ENCODE data around the gene KLHL12. TPM values are rescaled to one million over a fixed set of nuclear protein-coding genes. Genes with fewer than 3 reads are reported as not detected.

KLHL12 gene
- total RNA-seq, 6 experiments from 2014 or later: 10.7 to 13.0 (median 12.3) TPM

DNA sequence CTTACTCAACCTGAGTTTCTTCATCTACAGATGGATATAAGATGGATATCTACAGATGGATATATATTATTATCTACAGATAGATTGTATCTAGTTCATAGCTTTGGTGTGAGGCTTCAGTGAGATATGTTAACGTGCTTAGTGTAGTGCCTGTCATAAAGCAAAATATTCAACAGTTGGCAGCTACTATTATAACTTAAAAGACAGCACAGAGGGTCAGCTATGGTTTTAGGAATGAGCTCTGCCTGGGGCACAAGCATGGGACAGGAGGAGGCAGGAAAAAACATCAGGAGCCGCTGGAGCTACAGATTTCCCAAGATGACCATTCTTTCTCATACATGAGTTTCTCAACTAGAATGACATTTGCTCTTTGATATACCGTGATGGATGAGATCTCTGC, 41.3 kb upstream of the KLHL12 start:
- no peak for ATAC-seq
- peak overlapping the region in 1 of 3 donors; percentile 96 for H3K4me3 ChIP-seq
- no peaks in the 10 kb centered on the region for H3K9me3 ChIP-seq
- WGBS (ENCODE audit: insufficient coverage, low coverage, low lambda C conversion rate, missing lambda C conversion rate): 54% methylated on average over 3 of the region's 3 CpGs
- peaks cover 0 to 18% (median 6%) of the 10 kb centered on the region in 4 donors for H3K4me1 ChIP-seq
- H3K27me3 ChIP-seq: no peaks in the 10 kb centered on the region
- TF ChIP-seq, protein P1, sequence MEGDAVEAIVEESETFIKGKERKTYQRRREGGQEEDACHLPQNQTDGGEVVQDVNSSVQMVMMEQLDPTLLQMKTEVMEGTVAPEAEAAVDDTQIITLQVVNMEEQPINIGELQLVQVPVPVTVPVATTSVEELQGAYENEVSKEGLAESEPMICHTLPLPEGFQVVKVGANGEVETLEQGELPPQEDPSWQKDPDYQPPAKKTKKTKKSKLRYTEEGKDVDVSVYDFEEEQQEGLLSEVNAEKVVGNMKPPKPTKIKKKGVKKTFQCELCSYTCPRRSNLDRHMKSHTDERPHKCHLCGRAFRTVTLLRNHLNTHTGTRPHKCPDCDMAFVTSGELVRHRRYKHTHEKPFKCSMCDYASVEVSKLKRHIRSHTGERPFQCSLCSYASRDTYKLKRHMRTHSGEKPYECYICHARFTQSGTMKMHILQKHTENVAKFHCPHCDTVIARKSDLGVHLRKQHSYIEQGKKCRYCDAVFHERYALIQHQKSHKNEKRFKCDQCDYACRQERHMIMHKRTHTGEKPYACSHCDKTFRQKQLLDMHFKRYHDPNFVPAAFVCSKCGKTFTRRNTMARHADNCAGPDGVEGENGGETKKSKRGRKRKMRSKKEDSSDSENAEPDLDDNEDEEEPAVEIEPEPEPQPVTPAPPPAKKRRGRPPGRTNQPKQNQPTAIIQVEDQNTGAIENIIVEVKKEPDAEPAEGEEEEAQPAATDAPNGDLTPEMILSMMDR (IDR thresholded peaks at IDR 0.05): no peak
- TF ChIP-seq POLR2A (IDR thresholded peaks at IDR 0.05): no peak
- intact Hi-C loops (cut with DNase I): no loop called here
- no peak for DNase-seq
- H3K36me3 ChIP-seq: peaks cover 0 to 8% (median 0%) of the 10 kb centered on the region in 4 donors
- peak overlapping the region in 2 of 3 donors; percentile 35 to 69 for H3K27ac ChIP-seq

- peak; percentile 30 to 37 (median 34) for ATAC-seq
- DNase-seq: no peak
- intact Hi-C loops (cut with DNase I): no loop called here
- Histone ChIP-seq H3K9me3 (no peaks in the 10 kb centered on the region), H3K4me3 (peak overlapping the region; percentile 44 to 96 (median 94)), H3K27me3 (no peaks in the 10 kb centered on the region), H3K27ac (peak overlapping the region; percentile 35 to 69 (median 56)), H3K4me1 (peaks cover 0 to 18% (median 6%) of the 10 kb centered on the region in 4 donors), H3K36me3 (peaks cover 0 to 14% (median 0%) of the 10 kb centered on the region in 4 donors)
- no peak for TF ChIP-seq POLR2A (IDR thresholded peaks at IDR 0.05)
- TF ChIP-seq, protein P1 (IDR thresholded peaks at IDR 0.05): no peak
- WGBS (ENCODE audit: insufficient coverage, low coverage, low lambda C conversion rate, missing lambda C conversion rate): 2% methylated on average over 19 of the region's 21 CpGs
Measured at GRCh38 chr1:202967684-202968281, 40.7 kb upstream of the KLHL12 start.

- intact Hi-C loops (cut with DNase I): no loop called here
- no peaks in the 10 kb centered on the region for H3K27me3 ChIP-seq
- peaks cover 0 to 18% (median 6%) of the 10 kb centered on the region in 4 donors for H3K4me1 ChIP-seq
- WGBS (ENCODE audit: insufficient coverage, low coverage, low lambda C conversion rate, missing lambda C conversion rate): 43% methylated on average over 6 of the region's 18 CpGs
- DNase-seq: peak in 1 of 3 donors; percentile 30
- TF ChIP-seq, protein P1 (IDR thresholded peaks at IDR 0.05): no peak
- no peak for TF ChIP-seq POLR2A (IDR thresholded peaks at IDR 0.05)
- peak overlapping the region; percentile 94 to 98 (median 96) for H3K4me3 ChIP-seq
- peak overlapping the region; percentile 69 to 88 (median 73) for H3K27ac ChIP-seq
- H3K36me3 ChIP-seq: peaks cover 0 to 25% (median 0%) of the 10 kb centered on the region in 4 donors
- no peaks in the 10 kb centered on the region for H3K9me3 ChIP-seq
- ATAC-seq: no peak
Measured at GRCh38 chr1:202966006-202966898, 39.2 kb upstream of the KLHL12 start.

GRCh38 chr1:202965422-202965821, 38.4 kb upstream of the KLHL12 start:
- TF ChIP-seq, protein P1 (IDR thresholded peaks at IDR 0.05): no peak
- no peak for TF ChIP-seq POLR2A (IDR thresholded peaks at IDR 0.05)
- WGBS (ENCODE audit: insufficient coverage, low coverage, low lambda C conversion rate, missing lambda C conversion rate): 67% methylated on average over 1 of the region's 3 CpGs
- ATAC-seq: no peak
- peaks cover 0 to 25% (median 0%) of the 10 kb centered on the region in 4 donors for H3K36me3 ChIP-seq
- H3K27me3 ChIP-seq: no peaks in the 10 kb centered on the region
- H3K4me1 ChIP-seq: peaks cover 0 to 18% (median 6%) of the 10 kb centered on the region in 4 donors
- no peak for DNase-seq
- no peak overlapping the region for H3K4me3 ChIP-seq
- H3K27ac ChIP-seq: no peak overlapping the region
- H3K9me3 ChIP-seq: no peaks in the 10 kb centered on the region
- intact Hi-C loops (cut with DNase I): no loop called here
